Stimulated activated CD8-positive, alpha-beta memory T cell treated with anti-CD3 and anti-CD28 coated beads, Interleukin-4, amount 100 ng/mL, for 24 hours (primary cell): ENCODE results near the gene ZC3H7A.
"Not testable (repeated sequence)": the region's sequence is repeated elsewhere in the genome, so short reads cannot be mapped to it uniquely, and the experiment has no call there.

Source experiments
- DNase-seq: peaks from one replicate; pipeline ENCODE4 v3.0.0-alpha.2; 2020; ENCODE audit warnings: low read depth

The ZC3H7A gene

GRCh38 chr16:11797166-11797956 lies at the start of gene ZC3H7A:
ZC3H7A (minus strand) TSS chr16:11797258; CDS start chr16:11782354, 14,904 bp downstream.
- DNase-seq: peak; percentile 88

- no peak for DNase-seq
These were observed 47.4 kb upstream of the ZC3H7A start for GRCh38 chr16:11844499-11844898.

- DNase-seq: no peak
These were observed 46.8 kb upstream of the ZC3H7A start for GRCh38 chr16:11843861-11844260.

- DNase-seq: no peak
These were observed 46.1 kb upstream of the ZC3H7A start for GRCh38 chr16:11843206-11843605.

- no peak for DNase-seq
These were observed 44.0 kb upstream of the ZC3H7A start for GRCh38 chr16:11841026-11841425.

- DNase-seq: no peak
These were observed 39.7 kb upstream of the ZC3H7A start for GRCh38 chr16:11836650-11837244.

GRCh38 chr16:11835891-11836649 lies 39.0 kb upstream of the ZC3H7A start:
- DNase-seq: no peak

GRCh38 chr16:11835309-11835708 lies 38.3 kb upstream of the ZC3H7A start:
- no peak for DNase-seq

- no peak for DNase-seq
These were observed 37.1 kb upstream of the ZC3H7A start for GRCh38 chr16:11833951-11834695.

GRCh38 chr16:11828696-11829095 lies 31.6 kb upstream of the ZC3H7A start:
- no peak for DNase-seq

GRCh38 chr16:11825520-11826165 lies 28.6 kb upstream of the ZC3H7A start:
- DNase-seq: not testable (repeated sequence)

GRCh38 chr16:11824362-11824761 lies 27.3 kb upstream of the ZC3H7A start:
- DNase-seq: no peak

GRCh38 chr16:11823645-11824044 lies 26.6 kb upstream of the ZC3H7A start:
- DNase-seq: not testable (repeated sequence)

- DNase-seq: no peak
These were observed 22.7 kb upstream of the ZC3H7A start for GRCh38 chr16:11819798-11820197.

- not testable (repeated sequence) for DNase-seq
These were observed 21.9 kb upstream of the ZC3H7A start for GRCh38 chr16:11818970-11819369.

GRCh38 chr16:11816123-11816522 lies 19.1 kb upstream of the ZC3H7A start:
- no peak for DNase-seq

- not testable (repeated sequence) for DNase-seq
These were observed 17.7 kb upstream of the ZC3H7A start for GRCh38 chr16:11814800-11815199.

- DNase-seq: no peak
These were observed 9.7 kb upstream of the ZC3H7A start for GRCh38 chr16:11806721-11807120.

GRCh38 chr16:11805556-11805955 lies 8.5 kb upstream of the ZC3H7A start:
- DNase-seq: no peak

- no peak for DNase-seq
These were observed 4.5 kb upstream of the ZC3H7A start for GRCh38 chr16:11801481-11802021.

- no peak for DNase-seq
These were observed 3.3 kb upstream of the ZC3H7A start for GRCh38 chr16:11800382-11800718.
